ENCODE results near the gene ROBO4. TPM values are rescaled to one million over a fixed set of nuclear protein-coding genes. Genes with fewer than 3 reads are reported as not detected.

ROBO4 gene
- total and polyA plus RNA-seq, 2 experiments from 2014 or later: not detected

GRCh38 chr11:124920870-124921609, 23.4 kb upstream of the ROBO4 start:
- Histone ChIP-seq H3K27me3 (ENCODE audit: insufficient read depth) (peaks cover 69% of the 10 kb centered on the region), H3K4me3 (peak overlapping the region; percentile 56), H3K36me3 (ENCODE audit: insufficient read depth) (no peaks in the 10 kb centered on the region), H4K20me1 (replicated peaks; ENCODE audit: insufficient read depth) (no peaks in the 10 kb centered on the region), H3K79me2 (replicated peaks; ENCODE audit: insufficient read depth) (no peaks in the 10 kb centered on the region), H3K9me2 (ENCODE audit: insufficient read depth) (peaks cover 12% of the 10 kb centered on the region; the same call in 1 of the 2 replicates), H3F3A (replicated peaks; ENCODE audit: low read depth) (0 out of 2 replicates have a peak, but pooled peaks cover 3% of the 10 kb centered on the region), H3K4me2 (peak overlapping the region; percentile 83), H3K27ac (ENCODE audit: low read depth) (no peak overlapping the region), H3K4me1 (ENCODE audit: insufficient read depth) (no peaks in the 10 kb centered on the region), H2AFZ (peak overlapping the region; percentile 91)
- Mint-ChIP-seq H3K4me1 (peaks cover 3% of the 10 kb centered on the region; the same call in 1 of the 3 replicates), H3K4me3 (peak overlapping the region; percentile 67), H3K27me3 (ENCODE audit: insufficient read depth, low read depth, poor library complexity) (peaks cover 48% of the 10 kb centered on the region), H3K9me3 (peaks cover 19% of the 10 kb centered on the region), H3K27ac (no peak overlapping the region), H3K36me3 (ENCODE audit: low read depth) (no peaks in the 10 kb centered on the region; the same call in 1 of the 3 replicates)
- ATAC-seq (peak; percentile 85), DNase-seq (ENCODE audit: low spot score) (peak; percentile 83)
- no peak for TF ChIP-seq ZNF462 (CRISPR knock-in tag; IDR thresholded peaks at IDR 0.05)
- no peak for TF ChIP-seq ZNF114 (CRISPR knock-in tag; IDR thresholded peaks at IDR 0.05)
- TF ChIP-seq CREB1 (CRISPR knock-in tag; IDR thresholded peaks at IDR 0.05; ENCODE audit: low read depth): 0 out of 2 replicates have a peak, but pooled peaks have one; percentile 21
- TF ChIP-seq EZH2 (IDR thresholded peaks at IDR 0.05; ENCODE audit: low read depth, unreplicated experiment): no peak
- no peak for TF ChIP-seq CTCF (conservative IDR thresholded peaks at IDR 0.05; ENCODE audit: low read depth in 2 of 2)
